Nucleus accumbens (tissue), 56 donors: ENCODE results near the gene ANKRD65.
"Not testable (repeated sequence)": the region's sequence is repeated elsewhere in the genome, so short reads cannot be mapped to it uniquely, and the experiment has no call there.

Experiments used
- DNase-seq, 56 donors: peaks; one replicate each; lab custom pipeline; 2025; lab: John Stamatoyannopoulos, UW

ANKRD65 gene

GRCh38 chr1:1419363-1419812 lies 1.7 kb downstream of the ANKRD65 start:
- peak in 1 of 56 donors; percentile 50 for DNase-seq

DNA sequence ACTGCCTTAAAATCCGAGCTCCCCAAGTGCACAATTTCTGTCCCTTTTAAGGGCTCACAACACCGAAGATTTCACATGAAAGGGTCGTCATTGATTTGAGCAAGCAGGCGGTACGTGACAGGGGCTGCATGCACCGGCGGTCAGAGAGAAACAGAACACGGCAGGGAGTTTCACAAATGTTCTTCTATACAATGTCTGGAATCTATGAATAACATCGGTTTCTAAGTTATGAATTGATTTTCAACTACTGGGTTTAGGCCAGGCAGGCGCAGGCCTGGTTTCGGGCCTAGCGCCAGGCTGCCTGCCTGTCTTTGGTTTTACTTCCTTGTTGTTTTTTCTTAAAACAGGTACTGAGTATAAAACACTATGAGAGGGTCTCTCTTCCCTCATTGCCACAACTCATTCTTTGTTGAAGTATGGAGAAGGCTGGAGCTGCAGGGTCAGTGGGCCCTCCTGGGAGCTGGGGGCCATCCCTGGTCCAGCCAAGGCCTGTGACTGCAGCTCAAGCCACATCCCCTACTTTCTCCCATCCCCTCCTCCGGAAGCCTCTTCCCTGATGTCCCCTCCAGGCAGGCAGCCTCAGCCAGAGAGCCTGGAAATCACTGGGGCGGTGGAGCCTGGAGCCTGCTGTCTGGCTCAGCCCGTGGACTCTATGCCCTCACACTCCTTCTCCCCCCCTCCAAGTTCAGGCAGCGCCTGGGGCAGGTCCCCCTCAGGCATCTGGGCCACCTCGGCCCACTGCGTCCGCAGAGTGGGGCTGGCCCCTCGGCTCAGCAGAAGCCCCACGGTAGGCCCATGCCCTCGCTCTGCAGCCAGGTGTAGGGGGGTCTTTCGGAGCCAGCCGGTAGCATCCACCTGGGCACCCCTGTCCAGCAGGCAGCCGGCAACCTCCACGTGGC lies 2.4 kb downstream of the ANKRD65 start:
- DNase-seq: no peak

GRCh38 chr1:1417825-1418463 lies 3.1 kb downstream of the ANKRD65 start:
- DNase-seq: not testable (repeated sequence)

GRCh38 chr1:1417396-1417795 lies 3.7 kb downstream of the ANKRD65 start:
- DNase-seq: not testable (repeated sequence)

- DNase-seq: no peak
These were observed 5.3 kb downstream of the ANKRD65 start for GRCh38 chr1:1415751-1416150.

- not testable (repeated sequence) for DNase-seq
These were observed 8.7 kb downstream of the ANKRD65 start for GRCh38 chr1:1412311-1412902.

- DNase-seq: no peak
These were observed 9.4 kb downstream of the ANKRD65 start for GRCh38 chr1:1411626-1412025.

DNA sequence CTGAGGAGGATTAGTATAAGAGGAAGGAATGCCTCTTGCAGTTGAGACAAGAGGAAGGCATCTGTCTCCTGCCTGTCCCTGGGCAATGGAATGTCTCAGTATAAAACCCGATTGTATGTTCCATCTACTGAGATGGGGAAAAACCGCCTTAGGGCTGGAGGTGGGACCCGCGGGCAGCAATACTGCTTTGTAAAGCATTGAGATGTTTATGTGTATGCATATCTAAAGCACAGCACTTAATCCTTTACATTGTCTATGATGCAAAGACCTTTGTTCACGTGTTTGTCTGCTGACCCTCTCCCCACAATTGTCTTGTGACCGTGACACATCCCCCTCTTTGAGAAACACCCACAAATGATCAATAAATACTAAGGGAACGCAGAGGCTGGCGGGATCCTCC lies 10.8 kb downstream of the ANKRD65 start:
- not testable (repeated sequence) for DNase-seq

GRCh38 chr1:1407636-1408318 lies 13.3 kb downstream of the ANKRD65 start:
- no peak for DNase-seq

- peak in 55 of 56 donors; percentile 49 to 96 (median 90) for DNase-seq
These were observed 14.0 kb downstream of the ANKRD65 start, which contains the start of gene MRPL20 for GRCh38 chr1:1406821-1407635. Gene MRPL20, minus strand, starts transcription at chr1:1407293. Its CDS starts 76 bp downstream, at chr1:1407217.

DNA sequence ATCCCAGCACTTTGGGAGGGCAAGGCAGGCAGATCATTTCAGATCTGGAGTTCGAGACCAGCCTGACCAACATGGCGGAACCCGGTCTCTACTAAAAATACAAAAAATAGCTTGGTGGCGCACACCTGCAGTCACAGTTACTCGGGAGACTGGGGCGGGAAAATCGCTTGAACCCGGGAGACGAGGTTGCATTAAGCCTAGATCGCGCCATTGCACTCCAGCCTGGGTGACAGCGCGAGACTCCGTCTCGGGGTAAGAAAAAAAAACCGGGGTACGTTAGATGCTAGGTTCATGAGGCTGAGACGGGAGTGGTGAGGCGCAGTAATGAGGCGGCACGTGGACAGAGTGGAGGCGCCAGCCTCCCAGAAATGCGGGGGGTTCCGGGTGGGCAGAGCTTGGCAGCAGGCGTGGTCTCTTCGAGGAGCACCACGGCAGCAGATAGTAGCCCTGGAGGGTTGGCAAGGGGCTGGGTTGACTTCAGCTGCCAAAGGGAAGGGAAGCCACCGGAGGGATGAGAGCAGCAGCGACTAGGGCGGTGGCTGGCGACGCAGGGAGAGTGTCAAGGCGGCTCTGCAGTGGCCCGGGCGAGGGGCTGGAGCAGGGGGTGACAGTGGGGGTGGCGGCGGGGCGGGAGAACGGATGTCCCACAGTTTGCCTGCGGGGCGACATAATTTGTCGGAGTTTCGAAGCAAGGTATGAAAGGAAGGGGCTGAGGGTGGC lies 14.8 kb downstream of the ANKRD65 start:
- no peak for DNase-seq

- no peak for DNase-seq
These were observed 17.4 kb downstream of the ANKRD65 start for GRCh38 chr1:1403653-1404052.

GRCh38 chr1:1402901-1403392 lies 18.1 kb downstream of the ANKRD65 start:
- DNase-seq: not testable (repeated sequence)

GRCh38 chr1:1402072-1402900 lies 18.8 kb downstream of the ANKRD65 start:
- no peak for DNase-seq

DNA sequence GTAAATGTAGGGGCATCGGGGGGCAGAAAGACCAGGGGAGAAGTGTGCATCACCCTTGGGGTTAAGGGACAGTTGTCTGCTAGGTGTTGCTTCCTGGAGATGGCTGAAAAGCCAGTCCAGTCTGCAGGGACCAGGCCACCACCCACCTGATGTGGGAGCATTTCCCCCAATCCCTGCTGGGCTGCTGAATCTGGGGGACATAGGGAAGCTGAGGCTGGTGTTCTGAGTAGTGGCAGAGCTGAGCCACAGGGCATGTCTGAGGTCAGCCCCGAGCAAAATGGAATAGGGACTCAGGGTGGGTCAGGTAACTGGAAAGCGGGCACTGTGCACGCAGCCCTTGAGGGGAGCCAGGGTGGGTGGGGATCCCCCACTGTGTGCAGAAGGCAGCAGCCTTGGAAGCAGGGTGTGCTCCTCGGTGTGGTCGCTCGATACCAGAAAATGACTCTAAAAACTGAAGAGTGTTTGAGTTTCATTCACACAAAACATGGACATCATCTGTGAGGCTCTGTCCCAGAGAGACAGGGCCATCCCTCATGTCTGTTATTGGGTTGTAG lies 19.5 kb downstream of the ANKRD65 start:
- DNase-seq: no peak

DNA sequence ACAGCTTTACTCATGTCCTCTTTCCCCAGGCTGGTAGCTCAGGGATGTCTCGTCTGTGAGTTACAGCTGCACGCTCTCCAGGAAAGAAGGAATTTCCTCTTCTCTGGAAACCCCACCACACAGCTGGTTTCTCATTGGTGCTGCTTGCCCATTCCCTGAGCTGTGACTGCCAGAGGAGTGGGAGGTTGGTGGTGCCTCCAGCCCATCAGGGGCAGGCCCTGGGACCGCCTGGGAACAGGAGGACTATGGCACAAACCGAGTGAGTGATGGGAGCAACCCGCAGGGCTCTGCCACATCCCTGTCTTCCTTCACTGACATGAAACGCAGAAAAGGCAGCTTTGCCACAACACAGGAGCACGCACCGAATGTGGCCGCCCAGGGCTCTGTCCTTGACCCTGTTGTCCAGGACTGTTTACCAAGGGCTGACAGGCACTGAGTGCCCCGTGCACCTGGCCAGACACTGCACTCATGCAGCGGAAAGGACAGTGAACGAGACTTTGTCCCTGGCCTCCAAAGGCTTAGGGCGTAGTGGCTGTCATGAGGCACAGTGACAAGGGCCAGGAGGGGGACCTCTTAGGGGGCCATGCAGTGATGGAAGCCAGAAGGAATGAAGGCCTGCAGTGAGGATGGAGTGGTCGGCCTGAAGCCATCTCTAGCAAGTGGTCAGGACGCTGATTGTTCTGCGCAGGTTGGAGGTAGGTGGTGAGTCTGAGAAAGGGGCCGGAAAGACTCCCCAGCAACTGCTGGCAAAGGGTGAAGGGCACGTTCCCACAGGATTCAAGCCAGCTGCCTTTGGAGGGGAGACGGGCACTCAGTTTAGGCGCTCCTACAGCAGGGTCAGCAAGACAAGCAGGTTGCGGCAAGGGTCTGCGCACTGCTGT lies 20.3 kb downstream of the ANKRD65 start:
- DNase-seq: no peak
